Measurements from ENCODE around the gene MAST1. TPM values are rescaled to one million over a fixed set of nuclear protein-coding genes. Genes with fewer than 3 reads are reported as not detected.
A peak's percentile ranks its signal among the peaks of the same experiment; 100 is the strongest.

MAST1 gene
- total RNA-seq (under 1 TPM in 3 of 4 donors, not detected in 1; 0.31 to 0.59 (median 0.34) TPM), polyA plus RNA-seq (0.20 TPM)
- long read RNA-seq, donor 1, partial matches to known transcripts, result 0 of 2 reads
- long read RNA-seq, donor 1, other reads (novel, unspliced or antisense), result 0 of 2 reads
- long read RNA-seq, donor 2, result 0 reads
- long read RNA-seq, donor 3, result 0 reads
- long read RNA-seq, donor 4, partial matches to known transcripts, result 1 of 1 reads
- long read RNA-seq, donor 4, other reads (novel, unspliced or antisense), result 0 of 1 reads

DNA sequence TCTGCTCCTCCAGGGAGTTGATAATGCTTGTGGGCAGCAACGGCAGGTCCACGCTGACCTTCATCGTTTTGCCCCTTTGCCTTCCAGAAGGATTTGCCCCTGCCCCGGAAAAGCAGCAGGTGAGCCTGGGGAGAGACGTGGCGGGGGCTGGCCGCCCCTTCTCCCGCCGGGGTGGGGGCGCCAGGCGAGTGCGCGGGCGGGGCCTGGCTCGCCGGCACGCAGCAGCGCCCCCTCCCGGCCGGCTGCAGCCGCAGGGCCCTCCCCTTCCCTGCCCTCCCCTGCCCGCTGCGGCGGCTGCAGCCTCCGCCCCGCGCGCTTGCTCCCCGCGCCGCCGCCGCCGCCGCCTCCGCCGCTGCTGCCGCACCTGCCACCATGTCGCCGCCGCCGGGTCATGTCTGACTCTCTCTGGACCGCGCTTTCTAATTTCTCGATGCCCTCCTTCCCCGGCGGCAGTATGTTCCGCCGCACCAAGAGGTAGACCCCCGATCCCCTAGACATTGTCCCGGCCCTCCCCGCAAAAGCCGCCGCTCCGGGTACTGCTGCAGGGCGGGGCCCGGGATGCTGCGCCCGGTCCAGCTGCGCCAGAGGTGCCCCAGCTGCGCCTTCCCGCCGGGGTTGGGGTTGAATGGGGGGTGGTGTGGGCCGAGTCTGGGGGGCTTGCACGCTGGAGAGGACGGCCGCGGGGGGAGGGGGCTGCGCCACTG lies at the start of gene MAST1:
Gene MAST1, plus strand, starts transcription at position 334 of the 704 bp plus-strand sequence. Its CDS starts 58 bp downstream, at position 392.
- 1% methylated on average over 67 of the region's 69 CpGs for WGBS
- DNase-seq, result peak; percentile 18 to 68 (median 62)
- intact Hi-C loops (cut with DNase I), result no loop called here
- peaks cover 2% of the 10 kb centered on the region for H3K4me1 ChIP-seq (ENCODE audit: control insufficient read depth, insufficient read depth, low read length)
- peak within 1 kb of the TSS; percentile 38 for H3K4me3 ChIP-seq (ENCODE audit: low read length)
- H3K27me3 ChIP-seq (ENCODE audit: control insufficient read depth, insufficient read depth), result no peaks in the 10 kb centered on the region
- no peaks in the 10 kb centered on the region for H3K9me3 ChIP-seq (ENCODE audit: control insufficient read depth, low read length)
- no peak within 1 kb of the TSS for H3K27ac ChIP-seq (ENCODE audit: low read length)
- ATAC-seq, result peak; percentile 44 to 47

DNA sequence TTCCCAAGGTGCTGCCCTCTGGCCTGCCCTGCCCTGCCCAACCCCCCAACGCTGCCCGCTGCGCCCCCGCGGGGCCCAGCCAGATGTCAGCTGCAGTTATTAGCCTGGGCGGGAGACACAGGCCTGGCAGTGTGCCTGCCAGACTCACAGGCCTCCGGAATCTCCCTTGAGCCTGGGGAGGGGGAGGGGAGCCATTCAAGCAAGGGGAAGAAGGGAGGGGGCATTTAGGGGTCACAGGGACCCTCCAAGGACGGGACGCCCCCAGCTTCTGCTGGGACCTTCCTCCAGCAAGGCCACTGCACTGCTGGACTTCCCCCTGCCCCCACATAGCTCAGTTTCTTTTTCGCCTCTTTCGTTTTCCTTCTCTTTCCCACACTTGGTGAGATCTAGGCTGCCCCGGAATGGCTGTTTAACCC lies 49.6 kb upstream of the MAST1 start:
- Histone ChIP-seq H3K4me3 (ENCODE audit: low read length) (peak overlapping the region; percentile 8), H3K9me3 (ENCODE audit: control insufficient read depth, low read length) (no peaks in the 10 kb centered on the region), H3K4me1 (ENCODE audit: control insufficient read depth, insufficient read depth, low read length) (peaks cover 5% of the 10 kb centered on the region), H3K27ac (ENCODE audit: low read length) (peak overlapping the region; percentile 98), H3K27me3 (ENCODE audit: control insufficient read depth, insufficient read depth) (no peaks in the 10 kb centered on the region)
- intact Hi-C loops (cut with DNase I), result no loop called here
- WGBS, result 2% methylated on average over 12 of the region's 12 CpGs
- ATAC-seq (no peak), DNase-seq (peak; percentile 89 to 96 (median 94))

DNA sequence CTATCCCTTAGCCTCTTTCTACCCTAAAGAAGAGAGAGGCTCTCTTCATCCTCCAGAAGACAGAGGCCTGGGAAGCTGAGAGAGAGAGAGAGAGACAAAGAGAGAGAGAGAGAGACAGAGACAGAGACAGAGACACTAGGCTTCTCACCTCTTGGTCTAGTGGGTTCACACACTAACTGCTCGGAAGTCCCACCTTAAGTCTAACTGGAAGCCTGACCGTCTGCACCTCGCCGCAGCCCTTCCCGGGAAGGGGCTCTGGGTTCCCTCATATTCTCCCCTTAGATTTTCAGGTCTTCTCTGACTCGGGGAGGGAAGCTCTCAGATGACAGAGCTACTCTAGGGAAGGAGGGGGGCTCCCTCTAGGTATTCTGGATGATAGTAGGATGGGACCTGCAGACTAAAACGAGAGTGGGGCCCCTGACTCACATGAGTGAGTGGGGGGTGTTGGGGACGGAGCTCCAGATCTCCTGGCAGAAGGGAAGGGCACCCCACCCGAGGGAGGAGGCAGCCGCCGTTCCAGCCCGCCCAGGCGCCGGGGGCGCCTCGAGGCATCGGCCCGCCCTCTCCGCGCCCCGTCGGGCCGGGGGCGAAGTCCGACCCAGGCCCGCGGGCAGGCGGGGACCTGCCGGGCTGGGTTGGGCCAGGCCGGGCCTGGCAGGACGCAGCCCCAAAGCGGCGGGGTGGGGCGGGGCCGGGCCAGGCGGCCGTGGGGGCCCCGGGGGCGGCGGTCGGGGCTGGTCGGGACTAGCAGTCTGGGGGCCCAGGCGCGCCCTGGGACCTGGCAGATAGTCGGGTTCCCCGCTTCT lies 49.0 kb upstream of the MAST1 start:
- H3K27me3 ChIP-seq (ENCODE audit: control insufficient read depth, insufficient read depth), result no peaks in the 10 kb centered on the region
- H3K4me3 ChIP-seq (ENCODE audit: low read length), result peak overlapping the region; percentile 49
- peak overlapping the region; percentile 98 for H3K27ac ChIP-seq (ENCODE audit: low read length)
- no peaks in the 10 kb centered on the region for H3K9me3 ChIP-seq (ENCODE audit: control insufficient read depth, low read length)
- DNase-seq (no peak), ATAC-seq (no peak)
- WGBS, result 2% methylated on average over 46 of the region's 46 CpGs
- peaks cover 4% of the 10 kb centered on the region for H3K4me1 ChIP-seq (ENCODE audit: control insufficient read depth, insufficient read depth, low read length)
- intact Hi-C loops (cut with DNase I), result no loop called here

DNA sequence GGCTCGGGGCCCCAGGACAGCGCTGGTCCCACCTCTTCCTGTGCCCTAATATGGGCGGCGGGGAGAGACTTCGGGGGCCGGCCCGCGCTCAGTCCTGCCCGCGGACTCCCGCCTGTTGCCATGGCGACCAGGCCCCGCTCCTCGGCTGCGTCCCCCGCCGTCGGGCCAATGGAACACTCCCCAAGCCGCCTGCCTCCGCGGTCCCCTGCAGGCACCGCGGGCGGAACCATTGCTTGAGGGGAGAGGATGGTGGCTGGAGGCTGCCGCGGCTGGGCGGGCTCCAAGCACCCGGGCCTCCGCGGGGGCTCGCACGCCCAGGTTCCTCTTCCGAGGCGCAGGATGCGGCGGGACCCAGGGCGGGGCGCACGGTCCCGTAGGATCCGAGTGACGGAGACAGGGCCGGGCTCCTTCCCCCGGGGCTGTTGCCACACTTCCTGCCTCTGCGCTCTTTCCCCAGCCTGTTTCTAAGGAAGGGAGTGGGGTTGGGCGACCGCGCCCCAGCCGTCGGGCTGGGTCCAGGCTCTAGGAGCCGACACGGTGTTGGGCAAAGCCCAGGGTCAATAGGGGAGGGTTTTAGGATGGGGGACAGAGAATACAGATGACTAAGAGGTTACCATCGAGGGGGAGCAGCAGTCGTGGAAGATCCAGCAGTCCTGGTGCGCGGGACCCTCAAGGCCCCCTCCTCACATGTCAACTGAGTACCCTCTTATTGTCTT lies 48.3 kb upstream of the MAST1 start:
- ATAC-seq, result peak; percentile 67 to 70
- Histone ChIP-seq H3K27me3 (ENCODE audit: control insufficient read depth, insufficient read depth) (no peaks in the 10 kb centered on the region), H3K4me3 (ENCODE audit: low read length) (peak overlapping the region; percentile 49), H3K27ac (ENCODE audit: low read length) (peak overlapping the region; percentile 98), H3K9me3 (ENCODE audit: control insufficient read depth, low read length) (no peaks in the 10 kb centered on the region), H3K4me1 (ENCODE audit: control insufficient read depth, insufficient read depth, low read length) (peaks cover 3% of the 10 kb centered on the region)
- under 1% methylated on average over 56 of the region's 56 CpGs for WGBS
- intact Hi-C loops (cut with DNase I), result no loop called here
- DNase-seq, result peak; percentile 99

DNA sequence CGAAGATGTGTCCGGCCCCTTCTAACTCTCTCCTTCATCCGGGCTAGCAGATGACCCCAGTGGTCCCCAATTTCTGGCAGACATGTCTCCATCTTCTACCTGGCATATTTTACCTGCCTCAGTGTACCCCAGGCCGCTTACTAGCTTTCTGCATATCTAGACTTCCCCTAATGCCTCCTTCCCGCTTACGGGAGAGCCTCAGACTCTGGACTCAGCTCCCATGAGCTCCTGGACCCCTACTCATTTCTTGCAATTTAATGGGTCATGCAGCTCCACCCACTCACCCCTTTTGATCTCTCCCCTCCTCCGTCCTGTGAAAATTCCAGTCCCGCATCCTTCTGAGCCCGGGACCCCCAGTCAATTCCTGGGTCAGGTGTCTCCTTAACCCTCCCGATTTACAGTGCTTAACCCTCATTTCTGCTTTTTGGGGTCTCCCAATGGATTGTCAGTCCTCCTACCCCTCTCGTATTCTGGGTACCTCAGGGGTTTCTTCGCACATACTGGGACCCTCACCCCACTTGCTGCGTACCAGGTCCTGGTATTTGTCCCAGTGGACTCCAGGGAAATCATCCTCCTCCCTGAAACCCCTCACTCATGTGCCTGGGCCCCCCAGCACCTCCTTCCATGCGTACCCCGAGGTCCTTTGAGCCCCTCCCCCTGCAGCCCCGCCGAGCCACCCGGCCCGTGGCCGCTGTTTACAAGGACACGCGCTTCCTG lies 47.5 kb upstream of the MAST1 start:
- peak overlapping the region; percentile 41 for H3K4me3 ChIP-seq (ENCODE audit: low read length)
- no peaks in the 10 kb centered on the region for H3K9me3 ChIP-seq (ENCODE audit: control insufficient read depth, low read length)
- H3K27me3 ChIP-seq (ENCODE audit: control insufficient read depth, insufficient read depth), result no peaks in the 10 kb centered on the region
- peak overlapping the region; percentile 98 for H3K27ac ChIP-seq (ENCODE audit: low read length)
- intact Hi-C loops (cut with DNase I), result no loop called here
- ATAC-seq, result no peak
- H3K4me1 ChIP-seq (ENCODE audit: control insufficient read depth, insufficient read depth, low read length), result peaks cover 3% of the 10 kb centered on the region
- DNase-seq, result peak in 1 of 3 donors; percentile 28
- WGBS, result 2% methylated on average over 22 of the region's 22 CpGs

DNA sequence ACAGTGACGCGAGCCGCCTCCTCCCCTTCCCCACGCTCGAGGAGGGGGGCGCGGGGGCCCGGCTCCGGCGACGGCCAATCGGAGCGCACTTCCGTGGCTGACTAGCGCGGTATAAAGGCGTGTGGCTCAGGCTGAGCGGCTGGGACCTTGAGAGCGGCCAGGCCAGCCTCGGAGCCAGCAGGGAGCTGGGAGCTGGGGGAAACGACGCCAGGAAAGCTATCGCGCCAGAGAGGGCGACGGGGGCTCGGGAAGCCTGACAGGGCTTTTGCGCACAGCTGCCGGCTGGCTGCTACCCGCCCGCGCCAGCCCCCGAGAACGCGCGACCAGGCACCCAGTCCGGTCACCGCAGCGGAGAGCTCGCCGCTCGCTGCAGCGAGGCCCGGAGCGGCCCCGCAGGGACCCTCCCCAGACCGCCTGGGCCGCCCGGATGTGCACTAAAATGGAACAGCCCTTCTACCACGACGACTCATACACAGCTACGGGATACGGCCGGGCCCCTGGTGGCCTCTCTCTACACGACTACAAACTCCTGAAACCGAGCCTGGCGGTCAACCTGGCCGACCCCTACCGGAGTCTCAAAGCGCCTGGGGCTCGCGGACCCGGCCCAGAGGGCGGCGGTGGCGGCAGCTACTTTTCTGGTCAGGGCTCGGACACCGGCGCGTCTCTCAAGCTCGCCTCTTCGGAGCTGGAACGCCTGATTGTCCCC lies 46.8 kb upstream of the MAST1 start, which contains the start of gene JUNB:
Gene JUNB, plus strand, starts transcription at position 142 of the 706 bp plus-strand sequence. Its CDS starts 286 bp downstream, at position 428.
- WGBS, result under 1% methylated on average over 73 of the region's 73 CpGs
- intact Hi-C loops (cut with DNase I), result no loop called here

DNA sequence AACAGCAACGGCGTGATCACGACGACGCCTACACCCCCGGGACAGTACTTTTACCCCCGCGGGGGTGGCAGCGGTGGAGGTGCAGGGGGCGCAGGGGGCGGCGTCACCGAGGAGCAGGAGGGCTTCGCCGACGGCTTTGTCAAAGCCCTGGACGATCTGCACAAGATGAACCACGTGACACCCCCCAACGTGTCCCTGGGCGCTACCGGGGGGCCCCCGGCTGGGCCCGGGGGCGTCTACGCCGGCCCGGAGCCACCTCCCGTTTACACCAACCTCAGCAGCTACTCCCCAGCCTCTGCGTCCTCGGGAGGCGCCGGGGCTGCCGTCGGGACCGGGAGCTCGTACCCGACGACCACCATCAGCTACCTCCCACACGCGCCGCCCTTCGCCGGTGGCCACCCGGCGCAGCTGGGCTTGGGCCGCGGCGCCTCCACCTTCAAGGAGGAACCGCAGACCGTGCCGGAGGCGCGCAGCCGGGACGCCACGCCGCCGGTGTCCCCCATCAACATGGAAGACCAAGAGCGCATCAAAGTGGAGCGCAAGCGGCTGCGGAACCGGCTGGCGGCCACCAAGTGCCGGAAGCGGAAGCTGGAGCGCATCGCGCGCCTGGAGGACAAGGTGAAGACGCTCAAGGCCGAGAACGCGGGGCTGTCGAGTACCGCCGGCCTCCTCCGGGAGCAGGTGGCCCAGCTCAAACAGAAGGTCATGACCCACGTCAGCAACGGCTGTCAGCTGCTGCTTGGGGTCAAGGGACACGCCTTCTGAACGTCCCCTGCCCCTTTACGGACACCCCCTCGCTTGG lies 46.1 kb upstream of the MAST1 start:
- ATAC-seq, result no peak
- peak overlapping the region; percentile 82 for H3K4me3 ChIP-seq (ENCODE audit: low read length)
- H3K4me1 ChIP-seq (ENCODE audit: control insufficient read depth, insufficient read depth, low read length), result peaks cover 3% of the 10 kb centered on the region
- under 1% methylated on average over 84 of the region's 84 CpGs for WGBS
- H3K27me3 ChIP-seq (ENCODE audit: control insufficient read depth, insufficient read depth), result no peaks in the 10 kb centered on the region
- DNase-seq, result peak; percentile 75 to 90 (median 89)
- intact Hi-C loops (cut with DNase I), result no loop called here
- no peaks in the 10 kb centered on the region for H3K9me3 ChIP-seq (ENCODE audit: control insufficient read depth, low read length)
- H3K27ac ChIP-seq (ENCODE audit: low read length), result peak overlapping the region; percentile 92

More for the DNA sequence above, 46.8 kb upstream of the MAST1 start, which contains the start of gene JUNB:
- Histone ChIP-seq H3K27ac (ENCODE audit: low read length) (peak within 1 kb of the TSS; percentile 98), H3K9me3 (ENCODE audit: control insufficient read depth, low read length) (no peaks in the 10 kb centered on the region), H3K4me1 (ENCODE audit: control insufficient read depth, insufficient read depth, low read length) (peaks cover 3% of the 10 kb centered on the region), H3K27me3 (ENCODE audit: control insufficient read depth, insufficient read depth) (no peaks in the 10 kb centered on the region), H3K4me3 (ENCODE audit: low read length) (peak within 1 kb of the TSS; percentile 82)
- peak; percentile 67 to 74 for ATAC-seq
- DNase-seq, result peak; percentile 99

DNA sequence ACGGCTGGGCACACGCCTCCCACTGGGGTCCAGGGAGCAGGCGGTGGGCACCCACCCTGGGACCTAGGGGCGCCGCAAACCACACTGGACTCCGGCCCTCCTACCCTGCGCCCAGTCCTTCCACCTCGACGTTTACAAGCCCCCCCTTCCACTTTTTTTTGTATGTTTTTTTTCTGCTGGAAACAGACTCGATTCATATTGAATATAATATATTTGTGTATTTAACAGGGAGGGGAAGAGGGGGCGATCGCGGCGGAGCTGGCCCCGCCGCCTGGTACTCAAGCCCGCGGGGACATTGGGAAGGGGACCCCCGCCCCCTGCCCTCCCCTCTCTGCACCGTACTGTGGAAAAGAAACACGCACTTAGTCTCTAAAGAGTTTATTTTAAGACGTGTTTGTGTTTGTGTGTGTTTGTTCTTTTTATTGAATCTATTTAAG lies 45.4 kb upstream of the MAST1 start:
- ATAC-seq, result no peak
- no peaks in the 10 kb centered on the region for H3K9me3 ChIP-seq (ENCODE audit: control insufficient read depth, low read length)
- intact Hi-C loops (cut with DNase I), result no loop called here
- DNase-seq, result no peak
- peak overlapping the region; percentile 92 for H3K27ac ChIP-seq (ENCODE audit: low read length)
- under 1% methylated on average over 22 of the region's 22 CpGs for WGBS
- peak overlapping the region; percentile 82 for H3K4me3 ChIP-seq (ENCODE audit: low read length)
- H3K4me1 ChIP-seq (ENCODE audit: control insufficient read depth, insufficient read depth, low read length), result peaks cover 3% of the 10 kb centered on the region
- no peaks in the 10 kb centered on the region for H3K27me3 ChIP-seq (ENCODE audit: control insufficient read depth, insufficient read depth)

All from right cardiac atrium (tissue), 5 donors.